ENCODE measurements around the gene SDCCAG8.

Gene SDCCAG8

DNA sequence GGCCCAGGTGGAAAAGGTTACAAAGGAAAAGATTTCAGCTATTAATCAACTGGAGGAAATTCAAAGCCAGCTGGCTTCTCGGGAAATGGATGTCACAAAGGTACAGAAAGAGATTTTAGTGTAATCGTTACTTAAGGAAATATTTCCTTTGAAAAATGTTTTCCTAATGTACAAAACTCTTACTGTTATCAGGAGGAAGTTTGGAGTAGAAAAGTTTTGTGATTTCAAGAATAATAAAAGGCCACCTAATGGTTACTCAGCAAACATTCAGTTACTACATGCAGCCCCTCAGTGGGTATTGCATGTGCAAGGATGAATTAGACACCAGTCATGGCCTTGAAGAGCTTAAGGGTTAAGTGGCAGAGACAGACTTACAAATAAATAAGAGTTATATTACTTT is 85.2 kb downstream of the SDCCAG8 start:
- no peak for DNase-seq

DNA sequence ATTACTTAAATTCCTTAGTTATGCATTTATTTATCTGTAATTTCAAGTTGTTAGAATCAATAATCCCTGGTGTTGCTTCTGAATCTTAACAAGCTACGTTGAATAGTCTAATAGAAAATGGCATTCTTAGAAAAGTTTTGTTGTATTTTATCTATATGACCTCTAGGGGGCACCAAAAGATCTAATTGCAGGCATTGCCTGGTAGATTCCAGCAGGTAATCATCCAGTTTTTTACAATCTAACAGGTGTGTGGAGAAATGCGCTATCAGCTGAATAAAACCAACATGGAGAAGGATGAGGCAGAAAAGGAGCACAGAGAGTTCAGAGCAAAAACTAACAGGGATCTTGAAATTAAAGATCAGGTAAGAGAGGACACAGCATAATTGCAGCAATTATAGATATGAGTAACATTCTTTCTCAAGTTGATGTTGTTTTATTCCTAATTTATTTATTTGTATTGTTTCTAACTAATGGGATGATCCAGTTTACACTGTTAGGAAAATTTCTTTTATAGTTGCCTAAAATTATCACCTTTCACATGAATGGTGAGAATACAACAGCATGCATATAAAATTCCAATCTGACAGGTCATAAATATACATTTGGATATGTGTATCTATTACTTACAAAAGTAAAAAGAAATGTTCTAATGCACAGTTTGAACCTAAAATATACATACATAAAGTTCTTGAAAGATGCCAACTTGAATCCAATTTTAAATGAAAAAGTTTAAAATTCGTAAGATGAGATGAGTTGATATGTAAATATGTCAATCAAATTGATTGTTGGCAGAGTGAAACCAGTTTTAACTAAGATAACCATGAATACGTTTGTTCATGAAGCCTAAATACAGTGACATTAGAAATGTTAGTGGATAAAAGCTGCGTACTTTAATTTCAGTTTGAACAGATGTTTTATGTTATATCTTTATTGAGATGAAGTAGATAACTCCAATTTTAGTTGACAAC is 88.4 kb downstream of the SDCCAG8 start:
- DNase-seq: peak; percentile 79

DNA sequence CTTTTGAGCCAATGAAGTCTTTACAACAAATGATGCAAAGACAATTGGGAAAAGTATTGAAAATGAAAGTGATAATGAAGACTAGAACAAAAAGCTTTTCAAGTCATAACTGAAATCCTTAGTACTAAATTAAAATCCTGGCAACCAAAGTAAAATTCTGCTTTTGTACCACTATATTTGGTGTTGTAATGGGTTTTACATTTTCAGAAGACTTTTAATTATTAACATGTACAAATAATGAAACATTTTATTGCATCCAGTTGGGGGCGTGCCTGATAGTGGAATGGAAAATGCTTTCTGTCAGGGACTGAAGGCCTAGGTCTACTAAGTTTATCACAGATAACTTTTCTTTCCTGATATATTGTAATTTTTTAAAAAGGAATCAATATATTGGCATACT is 89.4 kb downstream of the SDCCAG8 start:
- no peak for DNase-seq

DNA sequence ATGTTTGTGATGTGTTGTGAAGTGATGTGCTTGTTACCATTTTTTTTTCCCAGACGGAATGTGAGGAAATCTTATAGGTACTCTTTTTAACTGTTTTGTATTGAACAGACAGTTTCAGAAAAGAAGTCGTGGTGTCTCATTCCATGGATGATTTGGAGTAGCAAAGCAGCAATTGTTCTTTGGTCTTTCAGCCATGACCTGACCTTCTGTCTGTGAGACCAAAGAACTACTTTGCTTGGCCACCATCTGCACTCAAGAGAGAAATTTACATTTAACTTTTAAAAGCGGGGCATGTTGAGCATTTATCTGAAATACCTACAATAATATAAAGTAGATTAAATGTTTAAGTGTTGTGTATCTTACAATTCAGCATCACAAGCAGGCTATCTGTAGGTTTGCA is 90.2 kb downstream of the SDCCAG8 start:
- DNase-seq: no peak

DNA sequence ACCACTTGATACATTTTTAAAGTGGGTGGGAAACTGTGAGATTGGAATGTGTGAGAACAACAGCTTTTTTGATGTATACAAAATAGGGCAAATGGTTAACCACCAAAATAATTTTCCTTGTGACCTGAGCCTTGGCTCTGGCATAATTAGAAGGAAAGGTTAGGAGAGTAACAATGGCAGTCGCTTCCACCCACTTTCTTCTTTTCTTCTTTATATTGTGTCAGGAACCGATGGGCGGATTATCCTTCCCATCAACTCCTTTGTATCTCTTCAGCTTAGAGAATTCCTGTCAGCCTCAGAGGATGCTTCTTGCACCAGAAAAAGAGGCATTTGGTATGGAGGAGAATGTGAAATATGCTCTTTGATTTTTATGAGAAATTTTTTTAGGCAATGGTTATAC is 90.6 kb downstream of the SDCCAG8 start:
- no peak for DNase-seq

DNA sequence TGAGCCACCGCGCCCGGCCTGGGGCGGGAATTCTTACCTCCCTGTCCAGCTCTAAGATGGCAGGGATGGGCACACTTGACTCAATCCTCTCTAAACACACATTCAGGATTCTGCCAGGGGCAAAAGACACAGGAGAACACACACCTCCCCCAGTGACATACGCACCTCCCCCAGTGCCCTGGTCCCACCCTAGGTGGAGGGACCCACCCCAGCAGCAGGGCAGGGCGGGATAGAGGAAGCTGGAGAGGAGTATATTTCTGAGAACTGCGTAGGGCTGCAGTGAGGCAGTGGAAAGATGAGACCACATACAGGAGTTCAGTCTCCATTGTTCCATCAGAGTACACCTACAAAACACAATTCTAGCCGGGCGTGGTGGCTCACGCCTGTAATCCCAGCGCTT is 92.5 kb downstream of the SDCCAG8 start:
- no peak for DNase-seq

DNA sequence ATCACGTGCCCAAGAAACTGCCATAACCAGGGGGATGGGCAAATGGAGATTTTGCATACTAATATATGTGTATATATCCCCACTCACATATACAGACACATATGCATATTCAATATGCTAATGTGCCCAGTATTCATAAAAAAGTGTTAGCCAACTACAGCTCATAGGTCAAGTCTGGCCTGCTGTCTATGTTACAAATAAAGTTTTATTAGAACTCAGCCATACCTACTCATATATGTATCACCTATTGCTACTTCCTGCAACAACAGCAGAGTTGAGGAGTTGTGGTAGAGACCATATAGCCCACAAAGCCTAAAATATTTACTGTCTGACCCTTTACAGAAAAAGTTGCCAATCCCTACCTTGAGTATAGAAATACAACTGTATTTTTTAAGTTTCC is 93.3 kb downstream of the SDCCAG8 start:
- DNase-seq: no peak

DNA sequence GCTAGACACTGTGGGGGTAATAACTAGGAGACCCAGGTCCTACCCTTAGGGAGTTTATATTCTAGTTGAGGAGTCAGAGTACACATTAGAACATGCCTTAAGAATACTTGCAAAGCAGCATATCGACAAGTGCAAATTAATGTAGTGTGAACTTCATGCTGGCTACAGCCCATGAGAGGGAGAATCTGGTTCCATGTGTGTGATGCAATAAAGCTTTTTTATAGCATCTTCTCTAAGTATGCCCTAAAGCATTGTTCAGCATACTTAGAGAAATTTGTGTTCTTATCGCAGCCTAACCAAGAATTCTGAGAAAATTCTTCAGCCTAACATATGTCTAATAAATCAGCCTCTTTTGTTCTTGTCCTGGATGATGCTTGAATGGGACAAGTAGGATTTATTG is 95.5 kb downstream of the SDCCAG8 start:
- no peak for DNase-seq

DNA sequence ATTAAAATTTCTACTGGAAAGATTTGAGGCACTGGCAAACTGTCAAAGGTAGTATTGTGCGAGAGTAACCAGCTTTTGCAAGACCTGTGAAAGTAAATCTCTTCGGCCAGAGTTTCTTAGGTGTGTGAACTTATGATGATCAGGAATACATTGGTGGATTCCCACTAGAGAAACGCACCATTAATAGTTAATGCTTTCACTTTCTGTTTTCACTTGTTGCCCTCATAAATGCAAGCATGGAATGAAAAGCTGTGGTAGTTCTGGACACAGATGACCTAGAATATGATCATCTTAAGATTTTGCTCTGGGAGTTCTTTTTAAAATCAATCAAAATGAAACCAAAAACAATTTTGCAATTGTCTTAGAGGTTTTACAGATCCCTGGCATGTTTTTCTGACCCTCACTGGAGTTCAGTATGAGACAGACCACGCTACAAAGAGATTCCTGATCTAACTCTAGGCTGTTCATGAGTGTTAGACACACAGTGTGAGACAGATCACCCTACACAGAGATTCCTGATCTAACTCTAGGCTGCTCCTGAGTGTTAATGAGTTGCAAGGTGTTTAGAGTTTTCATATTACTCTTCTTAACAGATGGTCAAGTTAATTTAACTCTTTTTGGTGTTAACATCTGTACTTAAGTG is 98.8 kb downstream of the SDCCAG8 start:
- DNase-seq: no peak

DNA sequence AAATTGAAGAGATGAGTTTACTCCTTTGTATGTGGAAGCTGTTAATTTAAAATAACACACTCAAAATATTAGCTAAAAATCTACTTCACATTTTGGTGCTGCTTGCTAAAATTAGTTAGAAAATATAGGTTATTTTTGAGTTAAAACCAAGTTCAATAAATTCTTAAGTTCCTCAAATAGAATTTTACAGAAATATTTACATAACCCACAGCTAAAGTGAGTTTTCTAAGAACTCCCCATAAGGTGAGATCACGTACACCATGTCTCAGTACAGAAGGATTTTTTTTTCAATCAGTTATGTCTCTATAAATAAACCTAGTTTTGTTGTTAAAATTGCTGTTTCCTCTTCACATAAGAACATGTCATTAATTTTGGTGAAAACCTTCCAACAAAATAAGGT is 108.0 kb downstream of the SDCCAG8 start:
- DNase-seq: no peak

DNA sequence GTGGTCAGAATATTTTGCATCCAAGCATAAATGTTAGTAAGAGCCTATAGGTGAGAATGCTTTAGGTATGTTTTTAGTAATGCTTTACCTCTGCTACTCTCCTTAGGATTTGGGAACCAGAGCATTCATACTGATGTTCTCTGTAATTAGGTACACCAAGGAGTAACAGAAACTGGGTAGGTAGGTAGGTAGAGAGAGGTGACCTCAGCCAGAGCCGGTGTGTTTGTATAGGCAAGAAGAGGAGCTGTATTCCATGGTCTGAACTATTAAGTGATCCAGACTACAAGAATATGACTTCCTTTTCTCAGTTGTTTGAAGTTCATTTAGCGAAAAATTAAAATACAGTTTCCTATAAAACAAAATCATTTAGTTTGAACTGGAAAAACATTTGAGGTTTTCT is 108.5 kb downstream of the SDCCAG8 start:
- DNase-seq: no peak

DNA sequence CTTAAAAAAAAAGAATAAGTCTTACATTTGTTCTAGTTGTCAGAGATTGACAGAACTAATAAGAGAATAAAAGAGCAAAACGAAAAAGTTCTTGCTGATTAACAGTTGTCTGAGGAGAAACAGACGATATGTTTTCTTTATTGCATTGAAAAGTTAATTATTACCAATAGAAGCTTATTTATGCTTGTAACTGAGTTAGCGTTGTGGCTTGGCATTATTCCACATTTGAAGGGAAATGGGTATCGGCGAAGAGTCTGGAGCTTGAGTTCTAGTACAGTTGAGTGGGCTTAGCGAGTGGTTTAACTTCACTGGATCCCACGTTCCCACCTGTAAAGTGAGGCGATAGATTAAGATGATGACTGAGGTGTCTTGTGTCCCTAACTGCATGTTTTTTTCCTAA is 109.0 kb downstream of the SDCCAG8 start:
- DNase-seq: no peak

DNA sequence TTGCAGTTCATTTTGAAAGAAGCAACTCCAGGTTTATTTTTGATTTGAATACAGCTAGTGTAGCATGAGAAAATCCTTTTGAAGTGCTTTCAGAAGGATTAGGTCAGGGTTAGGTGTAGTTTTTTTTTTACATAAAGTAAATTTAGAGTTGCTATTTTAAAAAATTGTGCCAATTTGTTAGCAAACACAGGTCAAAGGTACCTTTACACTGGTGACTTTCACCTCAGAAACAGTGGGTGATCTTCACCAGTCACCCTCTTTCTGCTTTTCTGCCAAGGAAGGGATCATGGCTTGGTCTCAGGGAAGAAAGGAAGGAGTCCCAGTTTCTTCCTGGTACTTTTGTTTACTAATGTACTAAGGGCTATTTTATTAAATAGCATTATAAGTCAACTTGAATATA is 111.5 kb downstream of the SDCCAG8 start:
- no peak for DNase-seq

DNA sequence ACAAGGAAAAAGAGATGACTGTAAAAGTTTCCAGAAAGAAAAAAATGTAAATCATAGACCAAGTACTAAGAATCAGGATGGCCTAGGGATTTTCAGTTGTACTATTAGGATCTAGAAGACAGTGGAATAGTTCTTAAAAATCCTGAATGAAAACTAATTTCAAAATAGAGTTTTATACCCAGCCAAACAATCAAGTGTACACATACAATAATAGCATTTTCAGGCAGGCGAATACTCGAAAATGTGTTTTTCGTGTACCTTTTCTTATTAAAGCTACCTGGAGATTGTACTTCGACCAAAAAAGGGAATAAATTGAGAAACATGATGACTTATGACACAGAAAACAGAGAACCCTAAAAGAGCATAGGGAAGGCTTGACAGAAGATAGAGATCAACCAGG is 118.6 kb downstream of the SDCCAG8 start:
- DNase-seq: no peak

DNA sequence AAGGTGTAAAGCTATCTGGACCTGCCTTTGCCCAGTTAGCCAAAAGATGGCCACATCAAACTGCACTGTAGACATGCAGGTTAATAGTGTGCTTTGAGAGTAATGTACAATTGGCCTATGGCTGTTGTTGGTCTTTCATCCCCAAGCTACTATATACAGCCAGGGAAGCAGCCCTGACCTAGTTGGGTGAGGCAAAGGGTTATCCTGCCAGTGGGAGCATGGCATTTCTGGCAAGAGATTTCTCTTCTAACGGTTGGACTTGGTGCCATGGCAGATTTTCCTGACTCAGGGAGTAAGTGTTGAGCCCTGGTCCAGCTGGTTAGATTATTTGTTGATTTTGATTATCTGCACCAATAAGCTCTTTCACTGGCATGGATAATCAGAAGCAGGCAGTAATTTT is 119.8 kb downstream of the SDCCAG8 start:
- no peak for DNase-seq

DNA sequence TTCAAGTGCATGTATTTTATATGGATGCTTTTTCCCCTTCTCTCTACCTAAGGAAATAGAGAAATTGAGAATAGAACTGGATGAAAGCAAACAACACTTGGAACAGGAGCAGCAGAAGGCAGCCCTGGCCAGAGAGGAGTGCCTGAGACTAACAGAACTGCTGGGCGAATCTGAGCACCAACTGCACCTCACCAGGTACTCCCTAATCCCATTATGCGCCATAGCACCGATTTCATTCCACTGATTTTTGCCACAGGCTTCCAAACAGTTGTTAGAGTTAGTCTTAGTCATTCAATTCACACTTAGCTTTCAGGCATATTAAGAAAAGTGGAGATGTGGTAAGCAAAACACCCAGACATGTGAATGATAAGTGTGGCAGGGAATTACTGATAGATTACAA is 122.8 kb downstream of the SDCCAG8 start:
- no peak for DNase-seq

DNA sequence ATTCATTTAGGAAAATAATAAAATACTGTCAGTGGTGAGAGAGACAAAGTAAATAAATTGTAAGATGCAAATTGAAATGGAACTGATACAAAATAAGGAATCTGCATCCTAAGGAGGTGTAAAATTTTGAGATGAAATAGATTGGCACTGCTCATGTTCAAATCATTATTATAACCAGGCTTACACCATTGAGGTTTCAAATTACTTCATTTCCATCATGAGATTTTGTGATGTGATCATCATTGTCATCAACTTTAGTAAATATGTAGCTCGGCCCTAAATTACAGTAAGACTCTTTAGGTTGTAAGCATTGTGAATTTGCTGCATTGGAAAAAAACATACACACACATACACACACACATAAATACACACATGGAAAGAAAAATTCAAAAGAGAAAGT is 123.4 kb downstream of the SDCCAG8 start:
- DNase-seq: no peak

DNA sequence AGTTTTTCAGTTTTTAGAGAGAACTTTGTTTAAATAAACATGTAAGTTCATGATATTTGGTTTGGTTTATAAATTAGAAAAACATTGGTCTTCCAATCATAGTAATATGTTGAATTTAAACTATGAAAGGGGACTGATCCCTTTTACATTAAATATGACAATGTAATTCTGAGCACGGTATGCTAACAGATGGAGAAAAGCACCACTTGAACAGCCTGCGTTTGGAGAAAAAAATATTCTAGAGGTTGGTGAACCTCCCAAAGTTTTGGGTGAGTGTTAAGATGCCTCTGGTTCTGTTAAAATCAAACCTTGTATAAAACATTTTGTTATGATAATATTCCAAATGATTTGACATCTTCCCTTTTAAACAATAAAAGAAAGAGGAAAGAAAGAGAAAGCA is 123.9 kb downstream of the SDCCAG8 start:
- DNase-seq: no peak

DNA sequence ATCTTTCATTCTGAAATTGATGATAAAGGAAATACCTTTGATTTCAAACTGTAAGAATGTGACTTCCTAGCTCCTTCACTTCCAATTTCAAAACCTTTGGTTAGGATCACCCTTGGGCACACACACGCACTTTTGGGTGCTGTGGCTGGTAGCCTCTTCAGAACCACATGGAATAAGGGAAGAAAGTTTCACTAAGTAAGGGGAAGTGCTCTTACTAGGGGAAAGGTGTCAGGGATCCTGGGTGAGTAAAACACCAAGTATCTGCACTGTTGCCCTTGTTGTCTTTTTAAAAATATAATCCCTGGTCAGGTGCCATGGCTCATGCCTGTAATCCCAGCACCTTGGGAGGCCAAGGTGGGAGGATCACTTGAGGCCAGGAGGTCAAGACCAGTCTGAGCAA is 132.4 kb downstream of the SDCCAG8 start:
- DNase-seq: no peak

DNA sequence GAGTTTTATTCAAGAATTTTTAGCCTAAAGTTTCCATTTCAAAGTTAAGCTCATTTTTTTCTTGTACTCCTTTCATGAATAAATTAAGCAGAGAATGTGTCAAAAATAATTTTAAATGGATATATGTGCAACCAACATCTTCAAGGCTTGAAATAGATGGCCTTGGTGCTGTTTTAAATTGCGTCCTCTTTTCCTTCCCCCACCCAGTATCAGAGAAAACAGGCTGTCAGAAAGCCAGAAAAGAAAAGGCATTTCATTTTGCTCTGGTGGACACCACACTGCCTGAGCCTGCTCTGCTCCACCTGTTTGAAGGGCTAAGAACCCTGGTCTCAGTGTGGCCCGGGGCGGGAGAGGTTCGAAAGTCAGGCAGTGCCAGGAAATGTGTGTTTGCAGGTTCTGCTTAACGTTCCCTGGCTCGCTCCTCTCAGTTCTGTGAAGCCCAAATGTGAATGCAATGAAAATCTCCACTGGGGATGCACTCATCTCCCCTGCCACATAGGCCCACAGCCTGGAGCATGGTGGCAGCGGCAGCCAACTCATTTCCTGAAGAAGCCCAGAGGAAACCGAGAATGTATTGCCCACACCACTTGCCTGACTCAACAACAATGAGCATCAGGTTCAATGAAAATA is 134.4 kb downstream of the SDCCAG8 start:
- no peak for DNase-seq

DNA sequence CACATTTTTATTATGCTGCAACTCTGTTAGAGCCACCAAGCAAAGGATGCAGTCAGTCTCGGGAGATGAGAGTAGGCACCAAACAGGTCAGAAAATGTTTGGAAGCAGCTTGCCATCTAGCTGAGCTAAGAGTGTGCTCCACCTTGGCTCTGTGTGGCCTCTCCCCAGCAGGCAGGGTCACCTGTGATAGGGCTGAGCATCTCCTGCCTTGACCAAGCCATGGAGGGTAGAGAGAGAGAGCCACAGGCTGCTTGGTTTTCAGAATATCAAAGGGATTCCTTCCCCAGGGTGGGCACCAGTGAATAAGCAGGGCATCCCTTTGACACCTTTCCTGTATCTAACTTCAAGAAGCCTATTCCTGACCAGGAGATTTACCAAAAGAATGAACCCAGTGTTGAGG is 135.5 kb downstream of the SDCCAG8 start:
- DNase-seq: no peak

DNA sequence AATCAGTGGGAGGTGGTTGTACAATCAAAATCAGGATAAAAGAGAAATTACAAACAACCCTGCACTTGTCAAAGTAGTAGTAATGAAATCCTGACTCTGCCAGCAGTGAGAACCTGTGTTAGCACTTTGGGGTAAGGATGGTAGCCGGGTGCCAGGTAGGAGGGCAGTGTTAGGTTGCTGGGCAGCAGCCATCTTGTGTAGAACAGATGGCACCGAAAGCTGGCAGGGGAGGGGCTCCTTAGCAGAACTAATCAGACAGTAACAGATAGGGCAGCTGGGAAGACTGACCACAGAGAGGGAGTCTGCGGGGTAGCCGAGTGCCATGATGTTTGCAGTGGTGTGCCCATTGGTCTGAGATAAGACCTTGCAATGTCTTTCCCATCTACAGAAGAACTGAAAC is 137.3 kb downstream of the SDCCAG8 start:
- DNase-seq: no peak

DNA sequence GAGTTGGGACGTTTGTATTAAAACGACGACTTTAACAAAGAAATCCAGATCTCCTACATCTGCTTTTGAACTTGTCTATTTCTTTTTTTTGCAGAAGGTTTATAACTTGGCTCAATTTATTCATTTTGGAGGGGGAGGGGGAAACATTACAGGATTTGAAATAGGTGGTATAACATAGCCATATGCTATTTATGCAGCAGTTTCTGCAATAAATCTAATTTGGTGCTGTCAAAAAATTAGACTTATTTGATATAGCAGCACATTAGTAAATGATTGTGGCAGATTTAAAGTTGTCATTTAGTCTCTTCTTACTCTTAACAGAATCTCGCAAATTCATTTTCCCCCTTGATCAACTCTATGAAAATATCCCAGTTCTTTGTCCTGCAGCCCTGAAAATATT is 138.2 kb downstream of the SDCCAG8 start:
- no peak for DNase-seq

Measured in NCI-H1436 (cell line).